Urinary bladder (tissue), 4 donors: ENCODE results near the gene HSF2BP. TPM values are rescaled to one million over a fixed set of nuclear protein-coding genes. Genes with fewer than 3 reads are reported as not detected.
"Not testable (repeated sequence)": the region's sequence is repeated elsewhere in the genome, so short reads cannot be mapped to it uniquely, and the experiment has no call there.

ENCODE experiments used
- DNase-seq: peaks from one replicate; pipeline ENCODE4 v3.0.0-alpha.2; 2015; ENCODE audit errors: extremely low spot score
- H3K27ac ChIP-seq: one replicate; pipeline ENCODE4 v1.5.1; 2013; ENCODE audit warnings: low read depth, mild to moderate bottlenecking, moderate library complexity
- H3K36me3 ChIP-seq: one replicate; pipeline ENCODE4 v1.6.1; 2013; ENCODE audit warnings: mild to moderate bottlenecking, moderate library complexity; ENCODE audit not compliant: insufficient read depth
- H3K4me1 ChIP-seq: one replicate; pipeline ENCODE4 v1.6.1; 2013; ENCODE audit warnings: mild to moderate bottlenecking, moderate library complexity; ENCODE audit not compliant: insufficient read depth
- H3K4me3 ChIP-seq: one replicate; pipeline ENCODE4 v1.5.1; 2013; ENCODE audit warnings: low read depth, low read length
- WGBS: extraction: QIAGEN DNeasy Blood & Tissue Kit; methylation state at CpG from one replicate; pipeline ENCODE4 v1.1.7; 2013; 5-methylcytosine and 5-hydroxymethylcytosine counted together
- polyA plus RNA-seq: library from polyadenylated mRNA; stranded (reverse); fragments of 200-250 nt; gene quantifications from one replicate; pipeline ENCODE4 v1.2.3, GENCODE V29; 2013
- total RNA-seq: library from RNA; depleted of rRNA; stranded (reverse); fragments of >200 nt; gene quantifications from one replicate; pipeline ENCODE4 v1.2.3, GENCODE V29; 2014
- donor health status: healthy with polysubstance abuse.
- donor health status: healthy.

Gene HSF2BP
- total and polyA plus RNA-seq, 2 donors = 0.37 to 1.1 TPM

DNA sequence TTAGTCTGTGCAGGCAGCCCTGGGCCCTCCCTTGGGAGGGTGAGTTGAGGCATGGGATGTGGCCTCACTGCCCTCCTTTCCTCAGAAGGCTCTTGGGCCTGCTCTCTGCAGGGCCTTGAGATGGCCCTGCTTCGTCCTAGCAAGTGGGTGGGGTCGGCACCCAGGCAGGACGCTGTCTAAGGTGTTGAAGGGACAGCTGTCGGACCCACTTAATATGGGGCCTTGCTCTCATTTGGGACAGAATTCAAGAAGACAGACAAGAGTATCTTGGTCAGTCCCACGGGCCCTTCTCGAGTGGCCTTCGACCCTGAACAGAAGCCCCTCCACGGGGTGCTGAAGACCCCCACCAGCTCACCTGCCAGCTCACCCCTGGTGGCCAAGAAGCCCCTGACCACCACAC is 33.7 kb upstream of the HSF2BP start:
- no peaks in the 10 kb centered on the region for H3K4me1 ChIP-seq
- WGBS = 91% methylated on average over 8 of the region's 8 CpGs
- peaks cover 6% of the 10 kb centered on the region for H3K36me3 ChIP-seq
- H3K27ac ChIP-seq = no peak overlapping the region
- H3K4me3 ChIP-seq = no peak overlapping the region
- no peak for DNase-seq

DNA sequence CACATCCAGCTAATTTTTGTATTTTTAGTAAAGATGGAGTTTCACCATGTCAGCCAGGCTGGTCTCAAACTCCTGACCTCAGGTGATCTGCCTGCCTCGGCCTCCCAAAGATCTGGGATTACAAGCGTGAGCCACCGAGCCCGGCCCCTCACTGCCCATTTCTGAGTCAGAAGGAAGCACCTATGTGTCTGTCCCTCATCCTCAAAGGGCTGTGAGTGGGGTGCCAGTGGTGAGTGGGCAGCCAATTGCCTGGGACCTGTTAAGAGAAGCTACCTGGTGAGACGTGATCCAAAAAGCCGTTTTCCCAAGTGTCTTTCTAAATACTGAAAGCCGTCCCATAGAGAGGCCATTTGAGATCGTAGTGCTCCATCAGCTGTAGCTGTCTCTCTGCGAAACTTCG is 32.5 kb upstream of the HSF2BP start:
- Histone ChIP-seq H3K4me3 (no peak overlapping the region), H3K27ac (no peak overlapping the region), H3K4me1 (no peaks in the 10 kb centered on the region), H3K36me3 (peaks cover 6% of the 10 kb centered on the region)
- WGBS = 95% methylated on average over 10 of the region's 10 CpGs
- DNase-seq = no peak

DNA sequence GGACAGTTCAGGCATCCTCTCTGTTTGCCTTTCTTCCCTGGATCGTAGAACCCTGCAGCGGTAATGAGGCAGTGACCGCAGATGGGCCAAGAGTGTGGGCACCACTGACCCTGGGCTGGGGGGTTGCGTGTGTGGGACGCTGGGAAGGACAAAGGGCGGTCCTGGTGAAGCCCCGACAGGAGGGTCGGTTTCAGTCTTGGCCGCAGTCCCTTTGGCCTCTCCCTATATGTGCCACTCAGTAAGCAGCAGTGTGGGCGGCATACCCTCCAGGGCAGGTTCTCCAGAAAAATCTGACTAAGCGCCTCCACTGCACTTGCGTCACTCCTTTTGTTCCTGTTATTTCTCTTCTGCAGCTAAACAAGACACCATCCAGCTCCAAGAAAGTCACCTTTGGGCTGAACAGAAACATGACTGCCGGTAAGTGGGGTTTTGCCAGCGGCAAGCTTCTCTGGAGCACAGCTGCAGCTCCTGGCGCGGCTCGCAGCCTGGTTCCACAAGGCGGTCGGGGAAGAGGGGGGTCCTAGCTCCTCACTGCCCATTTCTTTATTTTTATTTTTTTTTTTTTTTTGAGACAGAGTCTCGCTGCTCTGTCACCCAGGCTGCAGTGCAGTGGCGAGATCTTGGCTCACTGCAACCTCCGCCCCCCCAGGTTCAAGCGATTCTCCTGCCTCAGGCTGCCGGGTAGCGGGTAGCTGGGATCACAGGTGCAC is 32.0 kb upstream of the HSF2BP start:
- Histone ChIP-seq H3K4me1 (no peaks in the 10 kb centered on the region), H3K36me3 (peaks cover 5% of the 10 kb centered on the region), H3K4me3 (no peak overlapping the region), H3K27ac (no peak overlapping the region)
- WGBS = 94% methylated on average over 25 of the region's 25 CpGs
- no peak for DNase-seq

DNA sequence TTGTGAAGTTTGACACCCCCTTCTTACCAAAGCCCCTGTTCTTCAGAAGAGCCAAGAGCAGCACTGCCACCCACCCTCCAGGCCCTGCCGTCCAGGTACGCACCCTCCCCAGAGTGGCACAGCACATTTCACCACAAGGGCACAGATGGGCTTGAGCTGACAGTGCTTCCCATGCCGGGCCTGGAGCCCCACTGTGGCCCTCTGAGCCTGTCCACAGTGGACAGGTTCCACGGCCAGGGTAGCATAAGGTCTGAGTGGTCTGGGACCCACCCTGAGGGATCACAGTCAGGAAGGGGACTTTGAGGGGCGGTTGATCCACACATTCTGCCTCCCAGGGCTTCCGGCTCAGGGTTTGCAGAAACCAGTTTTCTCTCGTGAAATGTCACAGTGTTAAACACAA is 31.1 kb upstream of the HSF2BP start:
- 94% methylated on average over 7 of the region's 7 CpGs for WGBS
- Histone ChIP-seq H3K27ac (no peak overlapping the region), H3K36me3 (peaks cover 4% of the 10 kb centered on the region), H3K4me1 (no peaks in the 10 kb centered on the region), H3K4me3 (no peak overlapping the region)
- no peak for DNase-seq

DNA sequence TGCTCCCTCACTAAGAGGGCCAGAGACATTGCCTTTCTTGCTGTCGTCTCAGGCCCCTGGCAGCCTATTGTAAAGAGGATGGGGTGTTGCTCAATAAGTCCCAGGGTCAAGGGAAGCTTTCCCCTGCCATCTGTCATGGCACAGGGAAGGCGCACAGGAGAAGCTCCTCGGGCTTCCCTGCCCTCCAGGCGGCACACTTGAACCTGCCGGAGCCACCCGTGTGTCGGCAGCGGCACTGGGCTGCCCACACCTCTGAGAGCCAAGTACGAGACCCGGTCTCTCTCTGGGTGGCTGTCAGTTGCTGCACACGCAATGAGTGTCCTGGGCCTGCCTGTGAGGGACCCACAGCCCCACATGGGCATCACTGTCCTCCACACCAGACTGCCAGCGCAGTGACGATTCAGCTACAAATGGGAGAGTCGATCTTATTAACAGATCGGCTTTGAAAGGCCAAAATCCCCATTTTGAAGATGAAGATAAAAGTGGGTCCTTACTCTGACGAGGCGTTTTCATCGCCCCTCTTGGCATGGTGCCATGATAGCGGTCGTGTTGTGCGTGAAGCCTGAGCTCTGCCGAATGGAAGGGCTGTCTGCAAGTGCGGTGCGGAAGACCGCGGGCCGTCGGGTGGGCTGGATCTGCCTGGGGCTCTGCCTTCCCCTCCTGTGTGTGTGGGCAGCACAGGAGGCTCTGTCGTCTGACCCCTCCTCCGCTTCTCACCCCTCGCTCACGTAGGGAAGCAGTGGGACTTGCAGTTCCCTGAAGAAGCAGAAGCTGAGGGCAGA is 30.5 kb upstream of the HSF2BP start:
- Histone ChIP-seq H3K4me3 (no peak overlapping the region), H3K4me1 (no peaks in the 10 kb centered on the region), H3K27ac (no peak overlapping the region), H3K36me3 (peaks cover 4% of the 10 kb centered on the region)
- WGBS = 91% methylated on average over 32 of the region's 32 CpGs
- no peak for DNase-seq

DNA sequence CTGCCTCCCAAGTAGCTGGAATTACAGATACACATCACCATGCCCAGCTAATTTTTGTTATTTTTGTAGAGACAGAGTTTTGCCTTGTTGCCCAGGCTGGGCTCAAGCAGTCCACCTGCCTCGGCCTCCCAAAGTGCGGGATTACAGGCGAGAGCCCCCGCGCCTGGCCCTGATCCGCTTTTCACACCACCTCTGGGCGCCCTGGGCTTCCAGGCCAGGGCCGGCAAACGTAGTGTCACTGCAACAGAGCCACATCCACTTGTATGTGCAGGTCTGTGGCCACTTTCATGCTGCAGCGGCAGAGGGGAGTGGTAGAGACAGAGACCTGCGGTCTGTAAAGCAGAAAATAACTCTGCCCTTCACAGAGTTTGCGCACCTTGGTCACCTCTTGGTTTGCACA is 29.6 kb upstream of the HSF2BP start:
- no peak overlapping the region for H3K27ac ChIP-seq
- H3K4me1 ChIP-seq = no peaks in the 10 kb centered on the region
- H3K36me3 ChIP-seq = no peaks in the 10 kb centered on the region
- no peak overlapping the region for H3K4me3 ChIP-seq
- 92% methylated on average over 12 of the region's 12 CpGs for WGBS
- DNase-seq = no peak

DNA sequence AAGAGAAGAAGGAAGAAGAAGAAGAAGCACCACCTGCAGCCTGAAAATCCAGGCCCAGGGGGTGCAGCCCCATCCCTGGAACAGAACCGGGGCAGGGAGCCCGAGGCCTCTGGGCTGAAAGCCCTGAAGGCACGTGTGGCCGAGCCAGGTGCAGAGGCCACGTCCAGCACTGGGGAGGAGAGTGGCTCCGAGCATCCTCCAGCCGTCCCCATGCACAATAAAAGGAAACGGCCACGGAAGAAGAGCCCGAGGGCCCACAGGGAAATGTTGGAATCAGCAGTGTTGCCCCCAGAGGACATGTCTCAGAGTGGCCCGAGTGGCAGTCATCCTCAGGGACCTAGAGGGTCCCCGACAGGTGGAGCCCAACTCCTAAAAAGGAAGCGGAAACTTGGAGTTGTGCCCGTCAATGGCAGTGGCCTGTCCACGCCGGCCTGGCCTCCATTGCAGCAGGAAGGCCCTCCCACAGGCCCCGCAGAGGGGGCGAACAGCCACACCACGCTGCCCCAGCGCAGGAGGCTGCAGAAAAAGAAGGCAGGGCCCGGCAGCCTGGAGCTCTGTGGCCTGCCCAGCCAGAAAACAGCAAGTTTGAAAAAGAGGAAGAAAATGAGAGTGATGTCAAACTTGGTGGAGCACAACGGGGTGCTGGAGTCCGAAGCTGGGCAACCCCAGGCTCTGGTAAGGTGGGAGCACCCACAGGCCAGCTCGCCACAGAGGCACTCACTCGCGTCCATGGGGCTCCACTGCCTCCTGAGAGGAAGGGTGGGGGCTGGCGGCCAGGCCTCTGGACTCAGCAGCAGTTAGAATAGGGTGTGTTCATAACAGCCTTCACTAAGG is 28.5 kb upstream of the HSF2BP start:
- H3K36me3 ChIP-seq = no peaks in the 10 kb centered on the region
- no peak overlapping the region for H3K4me3 ChIP-seq
- H3K4me1 ChIP-seq = no peaks in the 10 kb centered on the region
- no peak for DNase-seq
- 86% methylated on average over 27 of the region's 27 CpGs for WGBS
- no peak overlapping the region for H3K27ac ChIP-seq

DNA sequence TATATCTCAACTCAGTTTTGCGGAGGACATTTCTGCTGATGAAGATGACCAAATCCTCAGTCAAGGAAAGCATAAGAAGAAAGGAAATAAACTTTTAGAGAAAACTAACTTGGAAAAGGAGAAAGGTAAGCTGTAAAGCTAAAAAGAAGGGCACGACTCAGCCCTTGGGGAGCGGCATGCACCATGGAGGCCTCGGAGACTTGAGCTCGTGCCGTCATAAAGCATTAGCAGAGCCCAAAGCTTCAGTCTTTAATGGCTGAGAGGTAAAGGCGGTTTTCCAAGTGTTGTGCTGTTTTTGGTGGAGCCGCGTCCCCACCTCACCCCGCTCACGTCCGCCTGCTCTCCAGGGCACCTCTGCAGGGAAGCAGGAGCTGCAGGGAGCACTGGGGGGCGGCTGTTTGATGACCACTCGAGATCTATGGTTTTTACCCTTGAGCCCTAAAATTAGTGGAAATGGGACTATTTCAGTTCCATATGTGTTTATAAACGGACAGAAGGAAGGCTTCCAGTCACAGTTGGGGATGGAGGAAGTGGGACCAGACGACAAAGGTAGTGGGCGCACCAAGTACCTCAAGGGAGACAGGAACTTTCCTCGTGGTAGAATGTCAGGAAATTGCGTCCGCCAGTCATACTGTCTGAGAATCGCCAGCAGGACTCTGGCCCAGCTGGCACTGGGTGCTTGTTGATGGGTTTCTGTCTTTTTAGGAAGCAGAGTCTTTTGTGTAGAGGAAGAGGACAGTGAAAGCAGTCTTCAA is 27.7 kb upstream of the HSF2BP start:
- Histone ChIP-seq H3K4me3 (no peak overlapping the region), H3K4me1 (no peaks in the 10 kb centered on the region), H3K27ac (no peak overlapping the region), H3K36me3 (no peaks in the 10 kb centered on the region)
- DNase-seq = no peak
- WGBS = 89% methylated on average over 21 of the region's 21 CpGs

DNA sequence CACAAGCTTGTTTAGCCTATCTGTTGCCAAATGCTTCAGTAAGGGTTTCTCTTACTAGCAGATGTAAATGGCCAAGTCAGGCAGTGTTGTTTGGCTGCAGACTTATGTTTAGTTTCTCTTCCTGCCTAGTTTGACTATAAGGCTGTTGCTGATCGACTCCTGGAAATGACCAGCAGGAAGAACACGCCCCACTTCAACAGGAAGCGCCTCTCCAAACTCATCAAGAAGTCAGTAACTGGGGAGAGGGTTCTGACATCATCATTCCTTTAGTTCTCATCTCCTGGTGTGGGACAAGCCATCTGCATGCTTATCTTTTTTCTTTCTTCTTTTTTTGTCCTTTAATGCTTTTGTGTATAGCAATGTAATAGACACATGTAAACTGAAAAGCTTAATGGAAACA is 25.1 kb upstream of the HSF2BP start:
- DNase-seq = no peak
- WGBS = 75% methylated on average over 3 of the region's 3 CpGs
- Histone ChIP-seq H3K4me3 (no peak overlapping the region), H3K4me1 (no peaks in the 10 kb centered on the region), H3K36me3 (peaks cover 3% of the 10 kb centered on the region), H3K27ac (no peak overlapping the region)

DNA sequence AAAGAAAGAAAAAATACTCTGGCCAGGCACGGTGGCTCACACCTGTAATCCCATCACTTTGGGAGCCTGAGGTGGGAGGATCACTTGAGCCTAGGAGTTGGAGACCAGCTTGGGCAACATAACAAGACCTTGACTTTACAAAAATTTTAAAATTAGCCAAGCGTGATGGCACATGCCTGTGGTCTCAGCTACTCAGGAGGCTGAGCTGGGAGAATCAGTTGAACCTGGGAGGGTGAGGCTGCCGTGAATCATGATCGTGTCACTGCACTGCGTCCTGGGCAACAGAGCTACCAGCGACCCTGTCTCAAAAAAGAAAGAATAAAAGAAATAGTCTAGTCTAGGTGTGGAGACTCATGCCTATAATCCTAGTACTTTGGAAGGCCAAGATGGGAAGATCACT is 22.4 kb upstream of the HSF2BP start:
- H3K36me3 ChIP-seq = peaks cover 5% of the 10 kb centered on the region

DNA sequence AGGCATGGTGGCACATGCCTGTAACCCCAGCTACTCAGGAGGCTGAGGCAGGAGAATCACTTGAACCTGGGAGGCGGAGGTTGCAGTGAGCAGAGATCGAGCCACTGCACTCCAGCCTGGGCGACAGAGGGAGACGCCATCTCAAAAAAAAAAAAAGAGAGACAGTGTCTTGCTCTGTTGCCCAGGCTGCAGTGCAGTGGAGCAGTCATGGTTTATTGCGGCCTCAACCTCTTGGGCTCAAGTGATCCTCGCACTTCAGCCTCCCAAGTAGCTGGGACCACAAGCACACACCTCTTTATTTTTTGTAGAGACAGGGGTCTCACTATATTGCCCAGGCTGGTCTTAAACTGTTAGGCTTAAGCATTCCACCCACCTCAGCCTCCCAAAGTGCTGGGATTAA is 21.1 kb upstream of the HSF2BP start:
- H3K36me3 ChIP-seq, H3K4me1 ChIP-seq, H3K4me3 ChIP-seq, DNase-seq, H3K27ac ChIP-seq: not testable (repeated sequence)
- WGBS = 95% methylated on average over 6 of the region's 6 CpGs

More for the DNA sequence above, 22.4 kb upstream of the HSF2BP start:
- Histone ChIP-seq H3K4me1 (no peaks in the 10 kb centered on the region), H3K27ac (no peak overlapping the region), H3K4me3 (no peak overlapping the region)
- WGBS = 96% methylated on average over 6 of the region's 6 CpGs
- no peak for DNase-seq

DNA sequence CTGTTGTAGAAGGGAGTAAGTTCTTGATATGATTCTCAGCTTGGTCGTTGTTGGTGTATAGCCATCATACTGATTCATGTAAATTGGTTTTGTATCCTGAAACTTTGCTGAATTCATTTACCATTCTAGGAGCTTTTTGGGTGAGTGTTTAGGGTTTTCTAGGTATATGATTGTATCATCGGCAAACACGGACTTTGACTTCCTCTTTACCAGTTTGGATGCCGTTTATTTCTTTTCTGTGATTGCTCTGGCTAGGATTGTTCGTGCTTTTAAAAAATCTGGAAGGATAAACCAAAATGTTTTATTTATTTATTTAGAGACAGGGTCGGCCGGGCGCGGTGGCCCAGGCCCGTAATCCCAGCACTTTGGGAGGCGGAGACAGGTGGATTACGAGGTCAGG is 20.7 kb upstream of the HSF2BP start:
- Histone ChIP-seq H3K4me3 (no peak overlapping the region), H3K27ac (no peak overlapping the region), H3K36me3 (peaks cover 5% of the 10 kb centered on the region), H3K4me1 (no peaks in the 10 kb centered on the region)
- no peak for DNase-seq
- 93% methylated on average over 12 of the region's 12 CpGs for WGBS

DNA sequence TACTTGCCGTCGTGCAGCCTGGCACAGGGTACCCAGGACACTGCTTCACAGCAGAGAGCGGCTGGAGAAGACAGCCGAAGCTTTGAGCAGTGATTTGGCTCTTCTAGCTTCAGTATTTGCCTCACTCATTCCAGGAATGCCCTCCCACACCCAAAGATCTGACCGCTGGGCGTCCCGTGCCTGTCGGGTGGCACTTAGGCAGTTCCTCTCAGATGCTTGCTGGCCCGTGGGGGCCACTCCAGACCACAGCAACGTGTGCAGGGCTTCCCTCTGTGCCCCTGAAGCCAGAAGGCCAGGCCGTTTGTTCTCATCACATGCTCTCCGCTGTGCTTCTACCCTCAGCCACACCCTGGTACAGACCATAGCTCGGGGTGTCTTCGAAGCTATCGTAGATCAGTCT is 17.1 kb upstream of the HSF2BP start:
- no peak overlapping the region for H3K4me3 ChIP-seq
- H3K36me3 ChIP-seq = peaks cover 5% of the 10 kb centered on the region
- no peak overlapping the region for H3K27ac ChIP-seq
- no peak for DNase-seq
- H3K4me1 ChIP-seq = no peaks in the 10 kb centered on the region
- WGBS = 89% methylated on average over 15 of the region's 15 CpGs
